GM12874 (cell line): ENCODE results near the gene TEX35.

Experiments used
- TF ChIP-seq, protein P1 (sequence below): IDR thresholded peaks from 2 replicates; pipeline ENCODE4 v1.5.1; 2011; ENCODE audit warnings: low read depth, mild to moderate bottlenecking, control low read depth, low read length, moderate library complexity; ENCODE audit not compliant: insufficient read depth

The TEX35 gene

DNA sequence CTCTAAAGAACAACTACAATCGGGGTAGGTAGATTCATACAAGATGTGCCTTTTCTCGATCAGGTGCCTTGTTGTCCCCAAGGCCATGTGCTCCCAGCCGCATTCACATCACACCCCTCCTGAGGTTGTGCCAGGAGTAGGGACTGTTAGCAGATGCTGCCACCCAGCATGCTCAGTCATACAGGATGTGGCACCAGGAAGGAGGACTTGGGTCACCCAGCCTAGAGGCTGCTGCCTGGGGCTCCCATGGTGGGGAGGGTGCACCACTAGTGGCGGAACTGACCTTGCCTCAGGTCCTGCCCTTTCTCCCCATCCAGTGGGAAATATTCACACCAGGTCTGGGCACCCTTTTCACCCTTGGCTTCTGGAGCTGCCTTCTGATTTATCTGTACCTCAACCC lies 8.3 kb downstream of the TEX35 start:
- TF ChIP-seq, protein P1, sequence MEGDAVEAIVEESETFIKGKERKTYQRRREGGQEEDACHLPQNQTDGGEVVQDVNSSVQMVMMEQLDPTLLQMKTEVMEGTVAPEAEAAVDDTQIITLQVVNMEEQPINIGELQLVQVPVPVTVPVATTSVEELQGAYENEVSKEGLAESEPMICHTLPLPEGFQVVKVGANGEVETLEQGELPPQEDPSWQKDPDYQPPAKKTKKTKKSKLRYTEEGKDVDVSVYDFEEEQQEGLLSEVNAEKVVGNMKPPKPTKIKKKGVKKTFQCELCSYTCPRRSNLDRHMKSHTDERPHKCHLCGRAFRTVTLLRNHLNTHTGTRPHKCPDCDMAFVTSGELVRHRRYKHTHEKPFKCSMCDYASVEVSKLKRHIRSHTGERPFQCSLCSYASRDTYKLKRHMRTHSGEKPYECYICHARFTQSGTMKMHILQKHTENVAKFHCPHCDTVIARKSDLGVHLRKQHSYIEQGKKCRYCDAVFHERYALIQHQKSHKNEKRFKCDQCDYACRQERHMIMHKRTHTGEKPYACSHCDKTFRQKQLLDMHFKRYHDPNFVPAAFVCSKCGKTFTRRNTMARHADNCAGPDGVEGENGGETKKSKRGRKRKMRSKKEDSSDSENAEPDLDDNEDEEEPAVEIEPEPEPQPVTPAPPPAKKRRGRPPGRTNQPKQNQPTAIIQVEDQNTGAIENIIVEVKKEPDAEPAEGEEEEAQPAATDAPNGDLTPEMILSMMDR = no peak

DNA sequence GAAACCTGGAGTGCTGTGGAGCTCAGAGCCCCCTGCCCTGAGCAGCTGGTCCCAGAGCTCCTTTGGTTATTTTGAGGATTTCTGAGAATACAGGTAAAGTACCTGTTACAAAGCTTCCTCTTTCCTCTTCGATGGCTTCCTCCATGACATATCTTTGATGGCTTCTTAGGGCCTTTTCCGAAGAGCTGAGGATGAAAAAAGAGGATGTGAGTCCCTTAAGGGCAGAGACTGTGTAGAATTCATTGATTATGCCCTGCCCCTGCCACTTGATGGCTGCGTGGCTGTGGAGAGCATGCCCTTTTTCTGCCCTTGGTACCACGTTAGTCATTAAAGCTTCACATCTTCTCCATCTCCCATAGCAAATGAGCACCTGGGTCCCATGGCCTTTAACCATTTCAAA lies 14.2 kb downstream of the TEX35 start:
- TF ChIP-seq, protein P1 = no peak

DNA sequence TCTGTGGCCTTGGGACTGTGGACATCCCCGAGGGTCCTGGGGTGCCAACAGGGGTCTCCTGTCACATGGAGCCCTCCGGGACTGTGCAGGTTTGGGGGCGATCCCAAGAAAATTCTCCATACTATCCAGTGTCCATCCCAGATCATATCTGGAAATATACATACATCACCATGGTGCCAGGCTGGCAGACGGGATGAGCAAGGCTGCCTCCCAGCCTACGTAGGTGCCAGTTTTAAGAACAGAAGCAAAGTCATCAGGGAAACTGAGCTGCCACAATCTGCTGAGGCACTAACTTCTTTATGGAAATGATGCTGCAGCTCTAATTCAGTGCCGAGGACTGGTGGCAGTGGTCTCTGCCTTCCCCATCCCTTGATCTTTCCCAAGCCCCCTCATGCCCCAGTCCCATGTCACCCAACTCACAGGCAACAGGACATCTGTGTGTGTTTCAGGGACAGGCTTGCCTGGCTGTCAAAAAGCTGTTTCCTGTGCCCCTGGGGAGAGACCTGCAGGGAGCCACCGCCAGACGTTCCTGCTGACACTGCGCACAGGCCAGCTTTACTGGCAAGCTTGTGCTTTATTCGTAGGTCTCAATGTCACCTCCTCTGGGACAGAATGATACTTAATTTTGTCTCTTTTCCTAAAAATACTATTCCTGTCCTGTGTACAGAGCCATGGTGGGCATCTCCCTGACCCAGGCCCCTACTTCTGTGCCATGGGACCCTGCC lies 15.5 kb downstream of the TEX35 start:
- TF ChIP-seq, protein P1 = no peak

DNA sequence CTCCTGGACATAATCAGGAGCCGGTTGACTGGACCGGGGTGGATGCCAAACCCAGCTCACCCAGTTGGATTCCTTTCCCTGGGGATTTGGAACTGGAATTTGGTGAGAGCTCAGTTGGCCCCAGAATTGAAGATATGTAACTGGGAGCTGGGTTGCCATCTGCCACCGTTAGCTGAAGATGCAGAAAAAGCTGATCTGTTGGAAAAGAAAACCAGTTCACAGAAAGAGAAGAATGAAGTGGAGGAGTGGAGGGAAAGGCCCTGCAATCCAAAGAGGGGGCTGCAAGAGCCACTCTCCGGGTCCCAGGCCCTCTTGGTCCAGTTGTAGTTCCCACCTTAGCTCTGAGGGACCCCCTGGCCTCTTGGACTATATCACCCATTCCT lies 16.0 kb downstream of the TEX35 start:
- TF ChIP-seq, protein P1 = no peak

DNA sequence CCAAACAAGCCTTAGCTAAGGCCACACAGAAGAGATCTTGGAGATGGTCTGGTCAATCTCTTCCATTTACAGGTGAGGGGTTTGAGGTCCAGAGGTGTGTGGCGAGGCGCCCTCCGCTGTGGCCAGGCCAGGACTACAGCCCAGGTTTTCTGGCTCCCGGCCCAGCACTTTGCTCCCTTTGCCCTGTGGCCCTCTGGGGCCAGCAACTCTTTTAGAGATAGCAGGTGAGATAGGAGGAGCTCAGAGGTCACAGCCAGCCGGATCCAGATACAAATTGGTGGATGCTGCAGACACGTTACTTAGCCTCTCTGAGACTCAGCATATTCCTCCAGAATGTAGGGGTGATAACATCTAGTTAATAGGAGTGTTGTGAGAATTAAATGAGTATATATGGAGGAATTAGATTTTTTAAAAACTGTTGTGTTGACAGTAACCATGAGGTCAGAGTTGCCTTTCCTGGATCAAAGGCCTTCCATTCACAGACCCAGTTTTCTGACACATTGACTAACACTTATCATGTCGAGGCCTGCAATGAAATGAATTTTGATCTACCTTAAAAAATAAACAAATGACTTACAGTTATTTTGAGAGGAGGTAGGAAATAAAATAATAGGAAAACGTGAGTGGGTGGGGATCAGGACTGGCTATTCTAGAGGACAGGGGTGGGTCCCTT lies 16.6 kb downstream of the TEX35 start:
- TF ChIP-seq, protein P1 = no peak

DNA sequence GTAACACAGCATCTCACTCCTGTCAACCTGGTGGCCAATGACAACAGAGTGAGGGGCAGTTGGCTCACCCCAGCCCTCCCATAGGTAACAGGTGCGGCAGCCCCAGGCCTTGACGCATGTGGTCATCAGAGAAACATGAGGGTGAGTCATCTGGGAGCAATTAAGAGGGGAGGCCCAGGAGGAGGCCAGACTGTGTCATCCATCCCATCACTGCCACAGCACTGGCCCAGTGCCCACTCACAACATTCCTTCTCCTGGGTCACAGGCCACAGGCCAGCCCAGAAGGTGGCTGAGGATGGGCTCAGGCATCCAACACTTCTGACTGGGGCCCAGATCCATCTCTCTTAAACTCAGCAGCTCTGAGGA lies 17.1 kb downstream of the TEX35 start:
- TF ChIP-seq, protein P1 = no peak

GRCh38 chr1:178530502-178530901 lies 17.6 kb downstream of the TEX35 start:
- TF ChIP-seq, protein P1 = no peak
